Sciatic nerve (tissue), 2 donors: ENCODE results near the gene LMLN. TPM values are rescaled to one million over a fixed set of nuclear protein-coding genes. Genes with fewer than 3 reads are reported as not detected.
"Not testable (repeated sequence)": the region's sequence is repeated elsewhere in the genome, so short reads cannot be mapped to it uniquely, and the experiment has no call there.

Source experiments
- ATAC-seq: fragments of 200-7000 bp; cut with Tn5 transposase; one replicate; pipeline ENCODE4 v1.9.1; 2020; ENCODE audit warnings: mild to moderate bottlenecking, moderate library complexity
- DNase-seq: peaks from one replicate; pipeline ENCODE4 v3.0.0-alpha.2; 2020; ENCODE audit warnings: low spot score
- intact Hi-C: fragments of 100-400 bp; cut with DNase I; formaldehyde crosslinking; loops from one replicate; pipeline ENCODE4 v1.14.2; 2022
- total RNA-seq: library from RNA; stranded (reverse); fragmentation: NEBNext Ultra II Directional; extraction: Animal tissue kit (Norgen Biotek cat#: 25700); gene quantifications from one replicate; pipeline ENCODE4 v1.2.1, GENCODE V29; 2021
- donor health status: DM: no; HTN: no; CAD: no.
- donor health status: DM: no; HTN: no; CAD: no.

Gene LMLN
- total RNA-seq, 1 donor from 2014 or later = 12.2 TPM

GRCh38 chr3:198061119-198062067, 101.4 kb downstream of the LMLN start:
- no peak for ATAC-seq
- intact Hi-C loops = no loop called here
- DNase-seq = no peak

- intact Hi-C loops = no loop called here
- ATAC-seq = no peak
- DNase-seq = no peak
These were observed 102.0 kb downstream of the LMLN start for GRCh38 chr3:198062068-198062465.

GRCh38 chr3:198064420-198064819, 104.4 kb downstream of the LMLN start:
- intact Hi-C loops = no loop called here
- DNase-seq = no peak
- ATAC-seq = no peak

- DNase-seq (no peak), ATAC-seq (no peak)
- intact Hi-C loops = no loop called here
These were observed 105.9 kb downstream of the LMLN start for GRCh38 chr3:198065897-198066296.

GRCh38 chr3:198067416-198067815, 107.4 kb downstream of the LMLN start:
- no peak for ATAC-seq
- DNase-seq = no peak
- intact Hi-C loops = no loop called here

GRCh38 chr3:198070871-198071270, 110.9 kb downstream of the LMLN start:
- DNase-seq (no peak), ATAC-seq (no peak)
- intact Hi-C loops = no loop called here

GRCh38 chr3:198071602-198072287, 111.7 kb downstream of the LMLN start:
- ATAC-seq = no peak

GRCh38 chr3:198076722-198077308, 116.8 kb downstream of the LMLN start:
- DNase-seq = no peak
- intact Hi-C loops = no loop called here
- ATAC-seq = no peak

More at GRCh38 chr3:198071602-198072287, 111.7 kb downstream of the LMLN start:
- no peak for DNase-seq
- intact Hi-C loops = no loop called here

DNA sequence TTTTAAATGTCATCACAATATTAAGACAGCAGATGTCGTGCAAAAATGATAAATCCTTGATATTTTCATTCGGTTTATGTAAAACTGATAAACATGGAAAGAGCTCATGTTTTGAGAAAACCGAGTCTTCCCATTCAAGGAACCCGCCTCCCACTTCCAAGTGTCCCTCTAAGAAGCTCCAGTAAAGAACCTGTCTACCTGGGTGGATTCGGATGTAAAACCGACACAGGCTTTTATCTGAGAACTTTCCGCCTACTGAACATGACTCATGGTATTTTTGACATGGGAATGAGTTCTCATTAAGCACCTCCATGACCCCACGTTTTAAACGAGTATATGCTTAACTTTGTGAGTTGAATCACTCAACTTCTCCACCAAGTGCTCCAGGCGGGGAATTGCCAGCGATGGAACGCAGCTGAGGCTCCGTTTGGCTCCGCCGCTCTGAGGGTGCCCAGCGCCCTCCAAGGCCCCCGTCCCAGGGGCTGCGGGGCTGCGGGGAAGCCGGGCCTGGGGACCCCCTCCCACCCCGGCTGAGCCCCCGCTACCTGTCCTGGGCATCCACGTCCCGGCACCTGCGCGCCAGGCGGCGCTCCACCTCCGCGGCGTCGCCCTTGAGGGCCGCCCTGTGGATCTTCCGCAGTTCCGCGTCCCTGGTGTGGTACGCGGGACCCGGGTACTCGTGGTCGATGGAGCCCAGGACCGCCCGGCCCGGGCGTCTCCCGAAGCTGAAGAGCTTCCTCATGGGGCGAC, 119.9 kb downstream of the LMLN start:
- peak; percentile 17 for ATAC-seq
- no peak for DNase-seq
- intact Hi-C loops = no loop called here

DNA sequence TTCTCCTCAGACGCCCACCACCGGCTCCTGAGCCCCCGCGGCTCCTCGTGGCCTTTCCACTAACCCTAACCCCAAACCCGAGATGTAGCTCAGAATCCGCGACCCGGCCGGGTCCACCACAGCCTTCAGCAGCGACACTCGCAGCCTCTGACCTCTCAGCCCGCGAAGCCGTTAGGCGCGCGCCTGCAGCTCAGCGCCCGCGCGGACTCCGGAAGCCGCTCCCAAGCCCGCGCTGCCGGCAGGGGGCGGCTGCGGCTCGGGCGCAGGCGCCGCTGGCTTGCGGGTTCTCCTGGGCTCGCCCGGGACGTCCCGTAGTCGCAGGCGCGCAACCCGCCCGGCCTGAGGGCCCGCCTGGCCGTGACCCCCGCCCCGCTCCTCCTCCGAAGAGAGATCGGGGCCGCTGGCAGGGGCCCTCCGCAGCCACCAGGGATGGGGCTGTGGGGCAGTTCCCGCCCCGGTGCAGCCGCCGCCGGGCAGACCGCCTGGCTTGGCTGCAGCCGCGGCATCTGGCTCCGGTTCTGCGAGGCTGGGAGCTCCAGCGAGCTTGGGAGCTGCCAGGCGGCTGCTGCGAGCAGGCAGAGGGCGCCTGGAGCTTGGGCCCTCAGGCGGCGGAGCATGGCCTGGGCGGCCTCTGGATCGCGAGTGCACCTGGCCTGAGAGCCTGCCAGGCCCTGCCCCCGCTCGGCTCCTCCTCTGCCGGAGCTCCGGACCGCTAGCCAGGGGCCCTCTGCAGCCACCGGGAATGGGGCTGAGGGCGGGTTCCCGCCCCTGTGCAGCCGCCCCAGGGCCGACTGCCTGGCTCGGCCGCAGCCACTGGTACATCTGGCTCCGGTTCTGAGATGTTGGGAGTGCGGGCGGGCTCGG, 120.7 kb downstream of the LMLN start:
- peak; percentile 74 for DNase-seq
- intact Hi-C loops = no loop called here
- peak; percentile 78 for ATAC-seq

DNA sequence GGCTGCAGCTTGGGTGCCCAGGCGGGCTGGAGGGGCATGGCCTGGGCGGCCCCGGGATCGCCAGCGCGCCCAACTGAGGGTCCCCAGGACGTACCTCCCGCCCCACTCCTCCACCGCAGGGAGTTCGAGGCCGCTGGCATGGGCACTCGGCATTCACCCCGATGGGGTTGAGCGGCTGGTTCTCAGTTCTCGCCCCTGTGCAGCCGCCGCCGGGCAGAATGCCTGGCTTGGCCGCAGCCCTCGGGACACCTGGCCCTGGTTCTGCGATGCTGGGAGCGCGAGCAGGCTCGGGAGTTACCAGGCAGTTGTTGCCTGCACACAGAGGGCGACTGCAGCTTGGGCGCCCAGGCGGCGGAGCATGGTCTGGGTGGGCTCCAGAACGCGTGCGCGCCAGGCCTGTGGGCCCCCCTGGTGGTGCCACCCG, 121.4 kb downstream of the LMLN start:
- ATAC-seq (no peak), DNase-seq (no peak)
- intact Hi-C loops = no loop called here

GRCh38 chr3:198082226-198082625, 122.2 kb downstream of the LMLN start:
- intact Hi-C loops, ATAC-seq, DNase-seq: not testable (repeated sequence)

DNA sequence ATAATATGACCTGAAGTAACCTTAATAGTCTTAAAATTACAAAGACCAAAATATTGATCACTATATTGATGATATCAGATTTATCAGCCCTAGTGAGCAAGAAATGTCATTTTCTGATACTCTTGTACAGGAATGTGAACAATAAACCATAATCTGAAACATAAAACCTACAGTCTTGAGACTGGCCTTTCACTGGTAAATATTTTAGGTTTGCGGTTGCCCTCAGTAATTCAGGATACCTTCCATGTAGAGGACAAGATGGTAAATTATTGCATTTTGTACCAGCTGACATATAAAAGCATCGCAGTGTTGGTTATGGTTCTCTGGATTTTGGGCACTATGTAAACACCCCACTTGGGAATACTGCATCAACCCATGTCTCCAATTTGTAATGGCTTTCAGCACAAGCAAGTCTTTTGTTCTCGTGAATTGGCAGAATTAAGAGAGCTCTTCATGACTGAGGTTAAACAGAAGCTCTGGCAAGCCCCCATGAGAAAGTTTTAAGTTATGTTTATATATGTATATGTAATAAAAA, 128.5 kb downstream of the LMLN start:
- no peak for DNase-seq
- intact Hi-C loops = no loop called here
- ATAC-seq = no peak

GRCh38 chr3:198090795-198091332, 130.8 kb downstream of the LMLN start:
- DNase-seq (no peak), ATAC-seq (no peak)
- intact Hi-C loops = no loop called here

GRCh38 chr3:198092276-198092675, 132.3 kb downstream of the LMLN start:
- ATAC-seq (no peak), DNase-seq (no peak)
- intact Hi-C loops = no loop called here

DNA sequence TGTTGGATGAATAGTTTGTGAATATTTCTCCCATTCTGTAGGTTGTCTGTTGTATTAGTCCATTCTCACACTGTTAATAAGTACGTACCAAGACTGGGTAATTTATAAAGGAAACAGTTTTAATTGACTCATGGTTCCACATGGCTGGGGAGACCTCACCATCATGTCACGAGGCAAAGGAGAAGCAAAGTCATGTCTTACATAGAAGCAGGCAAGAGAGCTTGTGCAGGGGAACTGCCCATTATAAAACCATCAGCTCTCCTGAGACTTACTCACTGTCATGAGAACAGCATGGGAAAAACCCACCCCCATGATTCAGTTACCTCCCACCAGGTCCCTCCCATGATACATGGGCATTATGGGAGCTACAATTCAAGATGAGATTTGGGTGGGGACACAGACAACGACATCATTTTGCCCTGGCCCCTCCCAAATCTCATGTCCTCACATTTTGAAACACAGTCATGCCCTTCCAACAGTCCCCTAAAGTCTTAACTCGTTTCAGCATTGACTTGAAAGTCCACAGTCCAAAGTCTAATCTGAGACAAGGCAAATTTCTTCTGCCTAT, 133.2 kb downstream of the LMLN start:
- intact Hi-C loops = no loop called here
- DNase-seq (no peak), ATAC-seq (no peak)
